Fibroblast of upper back skin (primary cell): Measurements from ENCODE around the gene RNF34.
A peak's percentile ranks its signal among the peaks of the same experiment; 100 is the strongest.

Source experiments
- DNase-seq: peaks from one replicate; pipeline ENCODE4 v3.0.0-alpha.2; 2013

RNF34 gene

DNA sequence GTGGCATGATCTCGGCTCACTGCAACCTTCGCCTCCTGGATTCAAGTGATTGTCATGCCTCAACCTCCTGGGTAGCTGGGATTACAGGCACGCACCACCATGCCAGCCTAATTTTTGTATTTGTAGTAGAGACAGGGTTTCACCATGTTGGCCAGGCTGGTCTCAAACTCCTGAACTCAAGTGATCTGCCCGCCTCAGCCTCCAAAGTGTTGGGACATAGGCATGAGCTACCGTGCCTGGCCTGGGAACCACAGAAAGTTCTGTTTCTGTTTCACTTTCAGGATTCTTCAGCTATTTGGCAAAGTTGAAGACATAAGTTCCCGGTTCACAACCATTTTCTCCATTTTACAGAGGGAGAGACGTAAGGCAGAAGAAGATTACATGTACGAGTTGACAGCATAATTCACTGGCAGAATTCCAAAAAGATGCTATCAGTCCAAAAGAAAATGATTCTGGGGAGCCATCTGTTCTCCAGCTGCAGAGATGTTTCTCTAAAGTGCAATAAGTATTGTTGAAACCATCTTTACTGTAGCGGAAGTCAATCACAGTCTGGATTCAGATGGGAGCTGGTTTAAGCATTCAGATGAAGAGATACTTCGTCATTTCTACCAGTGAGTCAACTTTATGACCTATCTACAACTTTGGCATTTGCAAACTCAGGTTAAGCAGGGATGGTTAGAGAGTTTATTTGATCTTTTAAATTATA, 8.1 kb upstream of the RNF34 start:
- peak; percentile 72 for DNase-seq

DNA sequence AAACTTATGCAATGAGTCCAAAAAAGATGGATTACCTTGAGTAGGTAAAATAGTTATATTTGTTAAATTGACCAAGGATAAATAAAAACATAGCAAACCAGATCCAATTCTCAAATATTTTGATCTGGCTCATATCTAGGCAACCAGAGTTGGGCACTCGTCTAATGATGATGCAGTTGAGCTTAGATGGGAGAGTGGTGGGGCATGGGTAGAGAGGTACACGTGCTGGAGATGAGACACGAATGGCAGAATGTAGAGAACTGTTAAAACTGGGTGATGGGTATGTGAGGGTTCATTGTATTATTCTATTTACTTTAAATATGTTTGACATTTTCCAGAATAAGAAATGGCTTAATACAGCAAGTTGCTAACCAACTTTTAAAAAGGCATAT, 7.6 kb upstream of the RNF34 start:
- DNase-seq: no peak

GRCh38 chr12:121397521-121397920, 2.4 kb upstream of the RNF34 start:
- DNase-seq: no peak

GRCh38 chr12:121398355-121398754, 1.6 kb upstream of the RNF34 start:
- no peak for DNase-seq

- DNase-seq: peak; percentile 32
Observed at GRCh38 chr12:121400332-121401139, 618 bp downstream of the RNF34 start.

GRCh38 chr12:121403721-121404120, 3.8 kb downstream of the RNF34 start:
- no peak for DNase-seq

DNA sequence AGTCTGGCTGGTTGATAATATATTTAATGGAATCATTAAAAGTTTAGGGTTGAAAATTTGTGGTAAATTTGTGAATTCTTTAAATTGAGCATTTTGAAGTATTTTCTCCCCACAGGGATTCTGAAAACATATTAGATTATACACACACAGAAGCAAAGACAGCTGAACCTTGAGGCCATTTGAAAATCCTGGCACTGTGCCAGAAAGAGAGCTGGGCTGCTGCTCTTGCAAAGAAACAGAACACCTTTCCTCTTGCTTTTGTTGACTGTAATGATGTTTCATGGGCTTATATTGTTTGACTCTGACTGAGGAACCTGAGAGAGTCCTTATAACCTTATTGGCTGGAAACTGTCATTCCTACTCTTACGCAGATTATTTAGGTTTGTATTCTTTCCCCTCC, 4.8 kb downstream of the RNF34 start:
- DNase-seq: no peak

GRCh38 chr12:121405211-121405610, 5.3 kb downstream of the RNF34 start:
- DNase-seq: no peak

- no peak for DNase-seq
Observed at GRCh38 chr12:121413917-121414316, 14.0 kb downstream of the RNF34 start.

DNA sequence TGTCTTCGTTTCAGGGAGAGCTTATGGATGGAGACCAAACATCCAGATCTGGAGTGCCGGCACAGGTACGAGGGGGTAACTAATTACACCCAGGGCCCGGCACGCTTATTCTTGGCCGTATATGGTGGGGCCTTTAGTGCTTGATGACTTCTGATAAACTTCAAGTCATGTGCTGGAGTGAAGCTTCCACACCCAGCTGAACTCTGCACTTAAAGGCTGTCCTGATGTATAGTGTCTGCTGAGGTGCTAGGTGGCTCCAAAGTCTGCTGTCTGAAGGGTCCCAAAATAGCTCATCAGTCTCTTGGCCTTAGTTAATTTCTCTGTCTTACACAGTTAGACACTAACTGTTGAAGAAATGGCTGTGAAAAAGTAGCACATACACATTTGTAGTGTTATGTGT, 17.9 kb downstream of the RNF34 start:
- DNase-seq: no peak

- DNase-seq: no peak
Observed at GRCh38 chr12:121420109-121420508, 20.2 kb downstream of the RNF34 start.

GRCh38 chr12:121423253-121423652, 23.3 kb downstream of the RNF34 start:
- DNase-seq: no peak

DNA sequence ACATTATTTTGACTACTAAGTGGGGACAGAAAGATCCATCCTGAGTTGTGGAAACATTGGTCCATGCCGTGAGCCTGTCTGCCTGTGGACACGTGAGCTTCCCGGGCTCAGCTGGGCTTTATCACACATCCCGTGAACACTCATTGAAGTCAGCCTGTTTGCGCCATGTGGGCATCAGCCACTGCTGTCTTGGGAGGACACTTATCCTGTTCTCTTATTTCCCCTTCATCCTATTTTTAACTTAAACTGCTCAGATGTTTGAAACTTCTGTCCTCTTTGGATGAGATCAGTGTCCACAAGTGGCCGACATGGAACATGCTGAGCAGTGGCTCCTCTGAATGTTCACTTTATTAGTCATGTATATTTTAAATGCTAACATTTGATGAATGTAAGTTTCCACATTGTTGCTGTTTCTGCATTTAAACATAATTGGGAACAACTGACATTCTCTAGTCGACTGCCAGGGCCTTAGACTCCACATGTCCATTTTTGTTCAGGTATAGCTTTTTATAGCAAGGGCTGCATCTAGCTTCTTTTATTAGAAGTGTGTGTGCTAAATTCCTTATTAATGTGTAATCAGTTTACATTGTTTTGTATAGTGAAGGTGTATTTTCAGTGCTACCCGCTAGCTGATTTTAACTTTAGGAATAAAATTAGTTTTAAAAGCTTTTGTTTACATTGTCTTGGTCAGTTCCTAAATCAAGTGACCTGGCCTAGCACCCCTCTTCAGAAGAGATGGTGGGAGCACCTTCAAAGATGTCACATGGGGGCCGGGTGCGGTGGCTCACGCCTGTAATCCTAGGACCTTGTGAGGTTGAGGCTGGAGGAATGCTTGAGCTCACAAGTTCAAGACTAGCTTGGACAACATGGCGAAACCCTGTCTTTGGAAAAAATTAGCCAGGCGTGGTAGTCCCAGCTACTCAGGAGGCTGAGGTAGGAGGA, 24.0 kb downstream of the RNF34 start:
- DNase-seq: peak; percentile 37

DNA sequence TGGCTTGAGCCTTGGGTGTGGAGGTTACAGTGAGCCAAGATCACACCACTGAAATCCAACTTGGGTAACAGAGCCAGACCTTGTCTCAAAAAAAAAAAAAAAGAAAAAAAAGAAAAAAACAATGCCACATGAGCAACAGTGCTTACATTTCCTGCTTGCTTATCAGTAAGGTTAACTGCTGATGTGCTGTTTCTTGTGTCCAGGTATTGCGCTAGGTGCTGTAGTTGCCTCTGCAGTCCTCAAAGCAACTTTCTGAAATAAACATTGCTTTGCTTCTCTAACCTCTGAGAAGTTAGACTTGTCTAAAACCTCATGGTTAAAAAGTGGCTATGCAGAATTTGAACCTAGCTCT, 24.7 kb downstream of the RNF34 start:
- no peak for DNase-seq

DNA sequence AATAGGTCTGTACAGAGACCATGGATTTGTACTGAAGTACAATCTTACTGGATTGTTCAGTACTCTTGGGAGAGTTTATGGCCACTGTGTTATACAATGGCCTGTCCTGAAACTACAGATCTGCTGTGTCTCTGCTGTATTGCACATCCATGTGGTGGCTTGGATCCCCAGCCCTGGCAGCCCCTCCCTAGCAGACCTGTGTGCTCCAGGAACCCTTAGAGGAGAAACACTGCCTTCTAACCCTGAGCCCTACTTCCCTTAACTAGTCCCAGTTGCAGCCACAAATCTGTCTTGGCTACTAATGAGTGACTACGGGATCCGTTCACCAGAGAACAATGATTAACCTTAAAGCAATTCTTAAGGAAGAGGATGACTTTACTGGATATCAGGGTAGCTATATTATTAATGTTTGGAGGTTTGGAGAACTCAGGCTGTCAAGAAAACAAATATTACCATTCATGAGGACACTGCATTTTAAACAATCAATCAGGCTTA, 27.7 kb downstream of the RNF34 start:
- no peak for DNase-seq

GRCh38 chr12:121428883-121429282, 29.0 kb downstream of the RNF34 start:
- no peak for DNase-seq

DNA sequence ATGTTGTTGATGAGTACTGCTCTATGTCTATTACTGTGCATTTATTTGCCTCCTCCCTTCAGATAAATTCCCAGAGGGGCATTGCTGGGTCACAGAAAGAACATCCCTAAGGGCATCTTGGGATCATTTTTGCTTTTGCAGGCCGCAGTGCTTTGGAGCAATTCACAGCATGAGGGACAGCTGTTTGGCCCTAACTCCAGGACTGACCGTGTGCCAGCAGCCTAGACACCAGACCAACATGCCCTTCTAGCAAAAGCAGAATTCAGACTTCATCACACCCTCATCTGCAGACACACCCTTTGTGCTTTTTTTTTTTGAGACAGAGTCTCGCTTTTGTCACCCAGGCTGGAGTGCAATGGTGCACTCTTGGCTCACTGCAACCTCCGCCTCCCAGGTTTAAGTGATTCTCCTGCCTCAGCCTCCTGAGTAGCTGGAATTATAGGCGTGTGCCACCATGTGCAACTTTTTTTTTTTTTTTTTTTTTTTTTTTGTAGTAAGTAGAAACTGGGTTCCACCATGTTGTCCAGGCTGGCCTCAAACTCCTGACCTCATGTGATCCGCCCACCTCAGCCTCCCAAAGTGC, 31.0 kb downstream of the RNF34 start:
- no peak for DNase-seq

DNA sequence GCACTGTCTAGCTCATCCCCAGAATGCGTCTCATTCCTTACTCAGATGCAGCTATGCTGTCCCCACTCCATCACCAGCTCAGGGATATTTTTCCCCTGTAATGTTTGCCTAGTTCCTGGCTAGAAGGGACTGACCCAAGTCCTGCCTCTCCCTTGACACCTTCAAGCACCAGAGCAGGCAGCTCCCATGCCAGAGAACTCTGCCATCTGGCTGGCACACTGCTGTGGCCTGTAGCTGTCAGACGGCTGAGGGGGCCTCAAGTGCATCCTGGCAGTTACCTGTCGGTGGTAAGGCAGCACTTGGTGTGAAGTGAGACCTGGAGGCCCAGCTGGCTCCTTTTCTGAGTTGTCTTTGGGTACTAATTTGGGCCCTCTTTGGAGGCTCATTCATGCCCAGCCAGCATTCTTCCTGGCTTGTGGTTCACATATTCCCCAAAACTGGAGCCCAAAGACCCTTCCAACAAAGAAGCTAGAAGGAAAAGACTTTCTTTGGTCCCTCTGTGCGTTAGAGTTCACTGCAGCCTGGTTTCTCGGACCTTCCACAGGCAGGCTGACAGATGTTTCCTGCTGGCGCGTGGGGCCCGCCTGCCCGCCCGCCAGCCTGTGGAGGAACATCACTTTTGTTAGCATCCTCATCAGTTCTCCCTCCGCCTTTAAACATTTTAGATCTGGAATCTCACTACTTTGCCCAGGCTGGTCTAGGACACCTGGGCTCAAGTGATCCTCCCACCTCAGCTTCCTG, 33.0 kb downstream of the RNF34 start:
- DNase-seq: no peak

DNA sequence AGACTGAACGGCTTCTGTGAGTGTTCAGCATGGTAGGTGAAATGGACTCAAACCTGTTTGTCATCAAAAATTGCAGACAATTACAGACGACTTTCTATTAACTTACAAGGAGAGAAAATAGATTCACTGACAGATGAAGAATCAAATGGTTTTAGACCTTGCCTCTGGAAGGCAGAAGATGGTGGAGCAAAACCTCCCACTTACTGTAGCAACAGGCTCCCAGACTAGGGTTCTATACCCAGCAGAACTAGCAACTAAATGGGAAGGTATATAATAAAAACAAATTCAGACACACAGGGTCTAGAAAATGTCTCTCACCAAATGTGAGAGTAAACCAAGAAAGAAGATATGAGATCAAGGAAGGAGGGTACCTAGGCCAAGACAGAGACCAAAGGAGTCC, 36.8 kb downstream of the RNF34 start:
- DNase-seq: no peak

DNA sequence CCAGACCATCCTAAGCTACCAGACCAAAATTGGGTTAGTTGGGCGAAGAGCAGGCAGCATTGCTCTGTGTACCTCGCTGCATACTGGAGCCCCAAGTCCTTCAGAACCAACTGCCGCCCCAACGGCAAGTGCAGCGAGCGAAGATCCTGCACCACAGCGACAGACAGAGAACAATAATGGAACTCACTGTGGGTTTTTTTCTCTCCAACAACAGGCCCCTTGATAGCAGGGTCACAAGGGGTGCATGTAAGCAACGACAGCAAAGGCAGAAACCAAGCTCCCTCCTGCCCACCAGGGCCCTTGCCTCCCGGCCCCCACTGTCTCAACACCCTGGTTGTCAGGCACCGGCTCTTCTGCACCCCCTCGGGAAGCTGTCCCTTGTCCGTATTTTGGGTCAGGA, 39.0 kb downstream of the RNF34 start:
- DNase-seq: no peak

GRCh38 chr12:121439715-121440114, 39.8 kb downstream of the RNF34 start:
- DNase-seq: no peak

DNA sequence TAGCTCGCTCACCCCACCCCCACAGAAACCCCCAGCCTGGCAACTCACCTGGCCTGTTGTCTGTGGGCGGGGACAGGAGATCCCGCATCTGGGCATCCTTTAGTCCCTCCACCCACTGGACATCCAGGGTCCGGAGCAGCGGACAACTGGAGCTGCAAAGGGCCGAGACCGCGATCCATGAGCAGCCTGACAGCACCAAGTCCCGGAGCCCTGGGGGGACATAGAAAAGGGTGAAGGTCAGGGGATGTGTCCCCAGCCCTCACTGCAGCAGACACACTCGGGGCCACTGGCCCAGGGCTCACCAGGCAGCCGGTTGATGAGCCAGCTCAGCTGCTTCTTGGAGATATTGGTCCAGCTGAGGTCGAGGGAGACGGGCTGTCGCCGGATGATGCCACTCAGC, 40.9 kb downstream of the RNF34 start:
- no peak for DNase-seq
